H1 (cell line): ENCODE data around the gene HIPK2. TPM values are rescaled to one million over a fixed set of nuclear protein-coding genes. Genes with fewer than 3 reads are reported as not detected.

Source experiments
- BACH1 ChIP-seq: IDR thresholded peaks from 2 replicates; pipeline ENCODE4 v1.6.1; 2012; ENCODE audit warnings: low read length, improper control_type of control experiment
- CHD2 ChIP-seq: IDR thresholded peaks from 2 replicates; pipeline ENCODE4 v1.6.1; 2012; ENCODE audit warnings: low read length, improper control_type of control experiment
- EGR1 ChIP-seq: IDR thresholded peaks from 2 replicates; pipeline ENCODE4 v1.6.1; 2011; ENCODE audit warnings: low read depth, low read length, borderline replicate concordance
- NANOG ChIP-seq: IDR thresholded peaks from 2 replicates; pipeline ENCODE4 v1.6.1; 2011; ENCODE audit warnings: low read length, low read depth, mild to moderate bottlenecking, inconsistent platforms; ENCODE audit not compliant: insufficient read depth, poor library complexity, severe bottlenecking
- PHF8 ChIP-seq: fragments of 200-600 bp; sonication (generic); conservative IDR thresholded peaks from 2 replicates; pipeline ENCODE4 v1.7.1; 2012; ENCODE audit warnings: low read depth, mild to moderate bottlenecking, inconsistent platforms, low read length, moderate library complexity
- RBBP5 ChIP-seq: IDR thresholded peaks from 2 replicates; pipeline ENCODE4 v1.7.1; 2012; ENCODE audit warnings: low read depth, mild to moderate bottlenecking, inconsistent platforms, low read length, moderate library complexity, borderline replicate concordance
- SIN3A ChIP-seq, 2 experiments: IDR thresholded peaks in 1 of 2; conservative IDR thresholded peaks in 1 of 2; 2 replicates each; pipeline ENCODE4 v1.6.1; 2011 to 2012; ENCODE audit warnings: low read length in 2 of 2, improper control_type of control experiment in 1 of 2, low read depth in 1 of 2, mild to moderate bottlenecking in 1 of 2
- TAF1 ChIP-seq: IDR thresholded peaks from 2 replicates; pipeline ENCODE4 v1.6.1; 2011; ENCODE audit warnings: mild to moderate bottlenecking, low read depth, low read length
- polyA plus RNA-seq, 7 experiments: library from polyadenylated mRNA; depleted of rRNA in 3 of 7; stranded (reverse) in 5 of 7; unstranded in 2 of 7; fragments of >200 nt in 5 of 7; fragments of 200-250 nt in 2 of 7; gene quantifications; 1 replicate in 5 of 7; 2 replicates in 1 of 7; 4 replicates in 1 of 7; pipeline versions ENCODE4 v1.2.1 to v1.2.3, GENCODE V29; 2011 to 2013; ENCODE audit warnings: missing spikeins in 2 of 7, mixed read lengths in 2 of 7
- total RNA-seq: library from RNA; stranded (reverse); fragmentation: NEBNext Ultra II Directional; extraction: Animal tissue kit (Norgen Biotek cat#: 25700); gene quantifications from 2 replicates; pipeline ENCODE4 v1.2.1, GENCODE V29; 2021
- TF ChIP-seq, protein P1 (sequence below): fragments of 300-600 bp; sonication (generic); IDR thresholded peaks from 2 replicates; pipeline ENCODE4 v1.7.1; 2012; ENCODE audit warnings: low read length, moderate library complexity, mild to moderate bottlenecking, inconsistent platforms; ENCODE audit not compliant: insufficient replicate concordance

Gene HIPK2
- total and polyA plus RNA-seq, 2 of the 8 experiments (the other 6 are each of a cell fraction or from before 2014, with no cell fraction given) = 8.3 to 24.3 TPM

DNA sequence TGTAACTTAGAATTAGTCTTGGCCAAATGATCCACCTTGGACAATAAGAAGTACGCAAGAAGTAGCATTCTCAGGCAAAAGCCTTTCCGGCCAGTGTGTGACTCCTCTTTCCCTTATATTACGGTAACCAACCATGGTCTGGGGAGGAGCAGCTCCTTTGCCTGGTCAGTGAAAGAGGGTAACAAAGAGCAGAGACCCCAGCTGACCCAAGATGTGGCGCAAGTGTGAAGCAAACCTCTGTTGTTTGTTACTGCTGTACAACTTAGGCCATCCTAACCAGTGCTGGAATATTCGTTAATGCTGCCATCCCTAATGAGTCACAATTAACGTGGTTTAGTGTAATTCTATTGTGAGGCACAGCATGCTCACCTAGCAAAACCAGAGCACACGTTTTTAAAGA, 44.0 kb downstream of the HIPK2 start (continued):
- TF ChIP-seq, protein P1, sequence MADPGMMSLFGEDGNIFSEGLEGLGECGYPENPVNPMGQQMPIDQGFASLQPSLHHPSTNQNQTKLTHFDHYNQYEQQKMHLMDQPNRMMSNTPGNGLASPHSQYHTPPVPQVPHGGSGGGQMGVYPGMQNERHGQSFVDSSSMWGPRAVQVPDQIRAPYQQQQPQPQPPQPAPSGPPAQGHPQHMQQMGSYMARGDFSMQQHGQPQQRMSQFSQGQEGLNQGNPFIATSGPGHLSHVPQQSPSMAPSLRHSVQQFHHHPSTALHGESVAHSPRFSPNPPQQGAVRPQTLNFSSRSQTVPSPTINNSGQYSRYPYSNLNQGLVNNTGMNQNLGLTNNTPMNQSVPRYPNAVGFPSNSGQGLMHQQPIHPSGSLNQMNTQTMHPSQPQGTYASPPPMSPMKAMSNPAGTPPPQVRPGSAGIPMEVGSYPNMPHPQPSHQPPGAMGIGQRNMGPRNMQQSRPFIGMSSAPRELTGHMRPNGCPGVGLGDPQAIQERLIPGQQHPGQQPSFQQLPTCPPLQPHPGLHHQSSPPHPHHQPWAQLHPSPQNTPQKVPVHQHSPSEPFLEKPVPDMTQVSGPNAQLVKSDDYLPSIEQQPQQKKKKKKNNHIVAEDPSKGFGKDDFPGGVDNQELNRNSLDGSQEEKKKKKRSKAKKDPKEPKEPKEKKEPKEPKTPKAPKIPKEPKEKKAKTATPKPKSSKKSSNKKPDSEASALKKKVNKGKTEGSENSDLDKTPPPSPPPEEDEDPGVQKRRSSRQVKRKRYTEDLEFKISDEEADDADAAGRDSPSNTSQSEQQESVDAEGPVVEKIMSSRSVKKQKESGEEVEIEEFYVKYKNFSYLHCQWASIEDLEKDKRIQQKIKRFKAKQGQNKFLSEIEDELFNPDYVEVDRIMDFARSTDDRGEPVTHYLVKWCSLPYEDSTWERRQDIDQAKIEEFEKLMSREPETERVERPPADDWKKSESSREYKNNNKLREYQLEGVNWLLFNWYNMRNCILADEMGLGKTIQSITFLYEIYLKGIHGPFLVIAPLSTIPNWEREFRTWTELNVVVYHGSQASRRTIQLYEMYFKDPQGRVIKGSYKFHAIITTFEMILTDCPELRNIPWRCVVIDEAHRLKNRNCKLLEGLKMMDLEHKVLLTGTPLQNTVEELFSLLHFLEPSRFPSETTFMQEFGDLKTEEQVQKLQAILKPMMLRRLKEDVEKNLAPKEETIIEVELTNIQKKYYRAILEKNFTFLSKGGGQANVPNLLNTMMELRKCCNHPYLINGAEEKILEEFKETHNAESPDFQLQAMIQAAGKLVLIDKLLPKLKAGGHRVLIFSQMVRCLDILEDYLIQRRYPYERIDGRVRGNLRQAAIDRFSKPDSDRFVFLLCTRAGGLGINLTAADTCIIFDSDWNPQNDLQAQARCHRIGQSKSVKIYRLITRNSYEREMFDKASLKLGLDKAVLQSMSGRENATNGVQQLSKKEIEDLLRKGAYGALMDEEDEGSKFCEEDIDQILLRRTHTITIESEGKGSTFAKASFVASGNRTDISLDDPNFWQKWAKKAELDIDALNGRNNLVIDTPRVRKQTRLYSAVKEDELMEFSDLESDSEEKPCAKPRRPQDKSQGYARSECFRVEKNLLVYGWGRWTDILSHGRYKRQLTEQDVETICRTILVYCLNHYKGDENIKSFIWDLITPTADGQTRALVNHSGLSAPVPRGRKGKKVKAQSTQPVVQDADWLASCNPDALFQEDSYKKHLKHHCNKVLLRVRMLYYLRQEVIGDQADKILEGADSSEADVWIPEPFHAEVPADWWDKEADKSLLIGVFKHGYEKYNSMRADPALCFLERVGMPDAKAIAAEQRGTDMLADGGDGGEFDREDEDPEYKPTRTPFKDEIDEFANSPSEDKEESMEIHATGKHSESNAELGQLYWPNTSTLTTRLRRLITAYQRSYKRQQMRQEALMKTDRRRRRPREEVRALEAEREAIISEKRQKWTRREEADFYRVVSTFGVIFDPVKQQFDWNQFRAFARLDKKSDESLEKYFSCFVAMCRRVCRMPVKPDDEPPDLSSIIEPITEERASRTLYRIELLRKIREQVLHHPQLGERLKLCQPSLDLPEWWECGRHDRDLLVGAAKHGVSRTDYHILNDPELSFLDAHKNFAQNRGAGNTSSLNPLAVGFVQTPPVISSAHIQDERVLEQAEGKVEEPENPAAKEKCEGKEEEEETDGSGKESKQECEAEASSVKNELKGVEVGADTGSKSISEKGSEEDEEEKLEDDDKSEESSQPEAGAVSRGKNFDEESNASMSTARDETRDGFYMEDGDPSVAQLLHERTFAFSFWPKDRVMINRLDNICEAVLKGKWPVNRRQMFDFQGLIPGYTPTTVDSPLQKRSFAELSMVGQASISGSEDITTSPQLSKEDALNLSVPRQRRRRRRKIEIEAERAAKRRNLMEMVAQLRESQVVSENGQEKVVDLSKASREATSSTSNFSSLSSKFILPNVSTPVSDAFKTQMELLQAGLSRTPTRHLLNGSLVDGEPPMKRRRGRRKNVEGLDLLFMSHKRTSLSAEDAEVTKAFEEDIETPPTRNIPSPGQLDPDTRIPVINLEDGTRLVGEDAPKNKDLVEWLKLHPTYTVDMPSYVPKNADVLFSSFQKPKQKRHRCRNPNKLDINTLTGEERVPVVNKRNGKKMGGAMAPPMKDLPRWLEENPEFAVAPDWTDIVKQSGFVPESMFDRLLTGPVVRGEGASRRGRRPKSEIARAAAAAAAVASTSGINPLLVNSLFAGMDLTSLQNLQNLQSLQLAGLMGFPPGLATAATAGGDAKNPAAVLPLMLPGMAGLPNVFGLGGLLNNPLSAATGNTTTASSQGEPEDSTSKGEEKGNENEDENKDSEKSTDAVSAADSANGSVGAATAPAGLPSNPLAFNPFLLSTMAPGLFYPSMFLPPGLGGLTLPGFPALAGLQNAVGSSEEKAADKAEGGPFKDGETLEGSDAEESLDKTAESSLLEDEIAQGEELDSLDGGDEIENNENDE = no peak
- TF ChIP-seq BACH1 (no peak), NANOG (no peak), SIN3A (conservative IDR thresholded peaks at IDR 0.05 in 1 of 2, IDR thresholded peaks at IDR 0.05 in 1 of 2; ENCODE audit: low read depth in 1 of 2, low read length in 2 of 2) (no peak), RBBP5 (no peak), EGR1 (no peak), PHF8 (no peak), TAF1 (no peak), CHD2 (no peak)
- TF ChIP-seq, all 59 proteins: peak for 0
